Measurements from ENCODE around the gene FKBP1C. TPM values are rescaled to one million over a fixed set of nuclear protein-coding genes. Genes with fewer than 3 reads are reported as not detected.
"Not testable (repeated sequence)": the region's sequence is repeated elsewhere in the genome, so short reads cannot be mapped to it uniquely, and the experiment has no call there.

Gene FKBP1C
- total RNA-seq, 1 donor, result 1.1 TPM

- no peaks in the 10 kb centered on the region for H4K20me1 ChIP-seq (ENCODE audit: insufficient read depth, low read length)
- no peak overlapping the region for H3K4me3 ChIP-seq (ENCODE audit: insufficient read depth, low read length)
- no peaks in the 10 kb centered on the region for H3K36me3 ChIP-seq (ENCODE audit: insufficient read depth, low read length)
- no peak for DNase-seq (ENCODE audit: insufficient read length, low spot score, missing footprints)
- H3K27ac ChIP-seq (ENCODE audit: low read depth, low read length), result no peak overlapping the region
- no peaks in the 10 kb centered on the region for H3K9me3 ChIP-seq (ENCODE audit: low read depth, low read length)
- H2AFZ ChIP-seq (ENCODE audit: low read length), result no peak overlapping the region
- no peaks in the 10 kb centered on the region for H3K27me3 ChIP-seq (ENCODE audit: insufficient read depth, low read length)
- H3K4me2 ChIP-seq (ENCODE audit: insufficient read depth, low read length), result no peak overlapping the region
- H3K79me2 ChIP-seq (ENCODE audit: insufficient read depth, low read length), result no peaks in the 10 kb centered on the region
- no peaks in the 10 kb centered on the region for H3K4me1 ChIP-seq (ENCODE audit: insufficient read depth, low read length)
- no peak for TF ChIP-seq CTCF (IDR thresholded peaks at IDR 0.05; ENCODE audit: extremely low read depth, low read depth, low read length)
These were observed 2.1 kb downstream of the FKBP1C start for GRCh38 chr6:63213325-63213724.

- no peaks in the 10 kb centered on the region for H4K20me1 ChIP-seq (ENCODE audit: insufficient read depth, low read length)
- no peak overlapping the region for H3K4me2 ChIP-seq (ENCODE audit: insufficient read depth, low read length)
- H3K27me3 ChIP-seq (ENCODE audit: insufficient read depth, low read length), result no peaks in the 10 kb centered on the region
- no peaks in the 10 kb centered on the region for H3K9me3 ChIP-seq (ENCODE audit: low read depth, low read length)
- DNase-seq (ENCODE audit: insufficient read length, low spot score, missing footprints), result no peak
- no peak overlapping the region for H3K27ac ChIP-seq (ENCODE audit: low read depth, low read length)
- no peak overlapping the region for H3K4me3 ChIP-seq (ENCODE audit: insufficient read depth, low read length)
- no peaks in the 10 kb centered on the region for H3K4me1 ChIP-seq (ENCODE audit: insufficient read depth, low read length)
- H3K79me2 ChIP-seq (ENCODE audit: insufficient read depth, low read length), result no peaks in the 10 kb centered on the region
- H2AFZ ChIP-seq (ENCODE audit: low read length), result no peak overlapping the region
- TF ChIP-seq CTCF (IDR thresholded peaks at IDR 0.05; ENCODE audit: extremely low read depth, low read depth, low read length), result no peak
- H3K36me3 ChIP-seq (ENCODE audit: insufficient read depth, low read length), result no peaks in the 10 kb centered on the region
These were observed 3.5 kb downstream of the FKBP1C start for GRCh38 chr6:63214816-63215215.

GRCh38 chr6:63224179-63224578 is 12.9 kb downstream of the FKBP1C start:
- Histone ChIP-seq H3K27me3 (ENCODE audit: insufficient read depth, low read length) (no peaks in the 10 kb centered on the region), H2AFZ (ENCODE audit: low read length) (no peak overlapping the region), H3K4me1 (ENCODE audit: insufficient read depth, low read length) (no peaks in the 10 kb centered on the region), H3K27ac (ENCODE audit: low read depth, low read length) (no peak overlapping the region), H3K79me2 (ENCODE audit: insufficient read depth, low read length) (no peaks in the 10 kb centered on the region), H3K4me3 (ENCODE audit: insufficient read depth, low read length) (no peak overlapping the region), H3K36me3 (ENCODE audit: insufficient read depth, low read length) (no peaks in the 10 kb centered on the region), H4K20me1 (ENCODE audit: insufficient read depth, low read length) (no peaks in the 10 kb centered on the region), H3K4me2 (ENCODE audit: insufficient read depth, low read length) (no peak overlapping the region), H3K9me3 (ENCODE audit: low read depth, low read length) (no peaks in the 10 kb centered on the region)
- no peak for DNase-seq (ENCODE audit: insufficient read length, low spot score, missing footprints)
- no peak for TF ChIP-seq CTCF (IDR thresholded peaks at IDR 0.05; ENCODE audit: extremely low read depth, low read depth, low read length)

GRCh38 chr6:63225987-63226386 is 14.7 kb downstream of the FKBP1C start:
- not testable (repeated sequence) for H2AFZ ChIP-seq (ENCODE audit: low read length); H4K20me1 ChIP-seq (ENCODE audit: insufficient read depth, low read length); H3K4me2 ChIP-seq (ENCODE audit: insufficient read depth, low read length); H3K27ac ChIP-seq (ENCODE audit: low read depth, low read length); H3K4me3 ChIP-seq (ENCODE audit: insufficient read depth, low read length); H3K79me2 ChIP-seq (ENCODE audit: insufficient read depth, low read length); H3K9me3 ChIP-seq (ENCODE audit: low read depth, low read length); H3K4me1 ChIP-seq (ENCODE audit: insufficient read depth, low read length); H3K36me3 ChIP-seq (ENCODE audit: insufficient read depth, low read length); H3K27me3 ChIP-seq (ENCODE audit: insufficient read depth, low read length); DNase-seq (ENCODE audit: insufficient read length, low spot score, missing footprints)

- not testable (repeated sequence) for H3K4me2 ChIP-seq (ENCODE audit: insufficient read depth, low read length); H3K9me3 ChIP-seq (ENCODE audit: low read depth, low read length); H3K79me2 ChIP-seq (ENCODE audit: insufficient read depth, low read length); H2AFZ ChIP-seq (ENCODE audit: low read length); H4K20me1 ChIP-seq (ENCODE audit: insufficient read depth, low read length); H3K27ac ChIP-seq (ENCODE audit: low read depth, low read length); H3K4me3 ChIP-seq (ENCODE audit: insufficient read depth, low read length); DNase-seq (ENCODE audit: insufficient read length, low spot score, missing footprints); H3K36me3 ChIP-seq (ENCODE audit: insufficient read depth, low read length); H3K27me3 ChIP-seq (ENCODE audit: insufficient read depth, low read length); H3K4me1 ChIP-seq (ENCODE audit: insufficient read depth, low read length)
These were observed 16.9 kb downstream of the FKBP1C start for GRCh38 chr6:63227928-63228894.

- not testable (repeated sequence) for DNase-seq (ENCODE audit: insufficient read length, low spot score, missing footprints); H3K9me3 ChIP-seq (ENCODE audit: low read depth, low read length); H3K27me3 ChIP-seq (ENCODE audit: insufficient read depth, low read length); H3K36me3 ChIP-seq (ENCODE audit: insufficient read depth, low read length); H3K4me3 ChIP-seq (ENCODE audit: insufficient read depth, low read length); H3K4me2 ChIP-seq (ENCODE audit: insufficient read depth, low read length); H2AFZ ChIP-seq (ENCODE audit: low read length); H3K4me1 ChIP-seq (ENCODE audit: insufficient read depth, low read length); H3K27ac ChIP-seq (ENCODE audit: low read depth, low read length); H3K79me2 ChIP-seq (ENCODE audit: insufficient read depth, low read length); H4K20me1 ChIP-seq (ENCODE audit: insufficient read depth, low read length)
These were observed 18.8 kb downstream of the FKBP1C start for GRCh38 chr6:63230027-63230426.

GRCh38 chr6:63230511-63230910 is 19.2 kb downstream of the FKBP1C start:
- not testable (repeated sequence) for H2AFZ ChIP-seq (ENCODE audit: low read length); H3K4me2 ChIP-seq (ENCODE audit: insufficient read depth, low read length); DNase-seq (ENCODE audit: insufficient read length, low spot score, missing footprints); H3K9me3 ChIP-seq (ENCODE audit: low read depth, low read length); H4K20me1 ChIP-seq (ENCODE audit: insufficient read depth, low read length); H3K4me1 ChIP-seq (ENCODE audit: insufficient read depth, low read length); H3K27ac ChIP-seq (ENCODE audit: low read depth, low read length); H3K4me3 ChIP-seq (ENCODE audit: insufficient read depth, low read length); H3K36me3 ChIP-seq (ENCODE audit: insufficient read depth, low read length); H3K27me3 ChIP-seq (ENCODE audit: insufficient read depth, low read length); H3K79me2 ChIP-seq (ENCODE audit: insufficient read depth, low read length)

Measured in osteoblast (primary cell).